HEK293 (cell line): ENCODE data around the gene DFFA.

Experiments
- BCL11A ChIP-seq: fragments of 450-650 bp; formaldehyde crosslinking; IDR thresholded peaks from 2 replicates; pipeline ENCODE4 v1.5.1; 2016; ENCODE audit warnings: low read depth, missing biosample characterization, missing genetic modification characterization
- GLIS1 ChIP-seq: fragments of 450-650 bp; formaldehyde crosslinking; IDR thresholded peaks from 2 replicates; pipeline ENCODE4 v1.5.1; 2016; ENCODE audit warnings: missing biosample characterization, missing genetic modification characterization
- GLIS2 ChIP-seq: fragments of 450-650 bp; formaldehyde crosslinking; IDR thresholded peaks from 2 replicates; pipeline ENCODE4 v1.5.1; 2016; ENCODE audit warnings: missing biosample characterization, missing genetic modification characterization
- KLF9 ChIP-seq: fragments of 450-650 bp; formaldehyde crosslinking; IDR thresholded peaks from 2 replicates; pipeline ENCODE4 v1.5.1; 2016; ENCODE audit warnings: missing biosample characterization, missing genetic modification characterization, low read depth
- MEIS1 ChIP-seq: sonication (generic); formaldehyde crosslinking; IDR thresholded peaks from 2 replicates; pipeline ENCODE4 v1.8.1; 2022; ENCODE audit warnings: missing genetic modification reagents, mild to moderate bottlenecking, borderline replicate concordance
- PATZ1 ChIP-seq: fragments of 450-650 bp; formaldehyde crosslinking; IDR thresholded peaks from 2 replicates; pipeline ENCODE4 v1.5.1; 2016; ENCODE audit warnings: missing biosample characterization, missing genetic modification characterization
- SP2 ChIP-seq: fragments of 450-650 bp; formaldehyde crosslinking; IDR thresholded peaks from 2 replicates; pipeline ENCODE4 v1.5.1; 2016; ENCODE audit warnings: missing biosample characterization, missing genetic modification characterization
- SP3 ChIP-seq: fragments of 450-650 bp; formaldehyde crosslinking; IDR thresholded peaks from 2 replicates; pipeline ENCODE4 v1.5.1; 2016; ENCODE audit warnings: missing biosample characterization, missing genetic modification characterization
- WT1 ChIP-seq: fragments of 450-650 bp; formaldehyde crosslinking; IDR thresholded peaks from 2 replicates; pipeline ENCODE4 v1.5.1; 2016; ENCODE audit warnings: missing biosample characterization, missing genetic modification characterization
- ZBTB17 ChIP-seq: fragments of 450-650 bp; formaldehyde crosslinking; IDR thresholded peaks from 2 replicates; pipeline ENCODE4 v1.5.1; 2016; ENCODE audit warnings: missing biosample characterization, missing genetic modification characterization
- ZEB2 ChIP-seq: fragments of 450-650 bp; formaldehyde crosslinking; IDR thresholded peaks from 2 replicates; pipeline ENCODE4 v1.5.1; 2016; ENCODE audit warnings: missing biosample characterization, missing genetic modification characterization
- ZFP37 ChIP-seq: fragments of 450-650 bp; formaldehyde crosslinking; IDR thresholded peaks from 2 replicates; pipeline ENCODE4 v1.5.1; 2016; ENCODE audit warnings: missing biosample characterization, missing genetic modification characterization
- ZFP69B ChIP-seq: fragments of 450-650 bp; formaldehyde crosslinking; IDR thresholded peaks from 2 replicates; pipeline ENCODE4 v1.5.1; 2016; ENCODE audit warnings: missing biosample characterization, missing genetic modification characterization
- ZNF114 ChIP-seq: fragments of 450-650 bp; formaldehyde crosslinking; IDR thresholded peaks from 2 replicates; pipeline ENCODE4 v1.5.0; 2017; ENCODE audit warnings: missing biosample characterization, missing genetic modification characterization
- ZNF157 ChIP-seq: fragments of 450-650 bp; formaldehyde crosslinking; IDR thresholded peaks from 2 replicates; pipeline ENCODE4 v1.5.1; 2016; ENCODE audit warnings: missing biosample characterization, missing genetic modification characterization
- ZNF280D ChIP-seq: fragments of 450-650 bp; formaldehyde crosslinking; IDR thresholded peaks from 2 replicates; pipeline ENCODE4 v1.5.1; 2016; ENCODE audit warnings: missing biosample characterization, missing genetic modification characterization
- ZNF292 ChIP-seq: fragments of 450-650 bp; formaldehyde crosslinking; IDR thresholded peaks from 2 replicates; pipeline ENCODE4 v1.5.1; 2016; ENCODE audit warnings: low read depth, missing biosample characterization, missing genetic modification characterization, borderline replicate concordance
- ZNF335 ChIP-seq: fragments of 450-650 bp; formaldehyde crosslinking; conservative IDR thresholded peaks from 2 replicates; pipeline ENCODE4 v1.5.1; 2016; ENCODE audit warnings: missing biosample characterization, missing genetic modification characterization
- ZNF350 ChIP-seq: fragments of 450-650 bp; formaldehyde crosslinking; IDR thresholded peaks from 2 replicates; pipeline ENCODE4 v1.5.0; 2017; ENCODE audit warnings: missing biosample characterization, mild to moderate bottlenecking, missing genetic modification characterization
- ZNF404 ChIP-seq: fragments of 450-650 bp; formaldehyde crosslinking; IDR thresholded peaks from 2 replicates; pipeline ENCODE4 v1.5.1; 2017; ENCODE audit warnings: missing biosample characterization, missing genetic modification characterization
- ZNF48 ChIP-seq: fragments of 450-650 bp; formaldehyde crosslinking; IDR thresholded peaks from 2 replicates; pipeline ENCODE4 v1.5.1; 2016; ENCODE audit warnings: missing biosample characterization, missing genetic modification characterization
- ZNF510 ChIP-seq: fragments of 450-650 bp; formaldehyde crosslinking; IDR thresholded peaks from 2 replicates; pipeline ENCODE4 v1.5.1; 2018; ENCODE audit warnings: mild to moderate bottlenecking, missing genetic modification characterization, missing biosample characterization; ENCODE audit not compliant: insufficient replicate concordance
- ZNF513 ChIP-seq: fragments of 450-650 bp; IDR thresholded peaks from 2 replicates; pipeline ENCODE4 v1.5.1; 2018; ENCODE audit warnings: missing biosample characterization, missing genetic modification characterization
- ZNF514 ChIP-seq: fragments of 450-650 bp; formaldehyde crosslinking; IDR thresholded peaks from 2 replicates; pipeline ENCODE4 v1.5.1; 2016; ENCODE audit warnings: missing biosample characterization, missing genetic modification characterization
- ZNF518A ChIP-seq: fragments of 450-650 bp; formaldehyde crosslinking; conservative IDR thresholded peaks from 2 replicates; pipeline ENCODE4 v1.5.1; 2016; ENCODE audit warnings: low read depth, missing biosample characterization, missing genetic modification characterization
- ZNF529 ChIP-seq: fragments of 450-650 bp; formaldehyde crosslinking; IDR thresholded peaks from 2 replicates; pipeline ENCODE4 v1.5.1; 2017; ENCODE audit warnings: missing genetic modification characterization, missing biosample characterization; ENCODE audit not compliant: insufficient replicate concordance
- ZNF571 ChIP-seq: fragments of 450-650 bp; formaldehyde crosslinking; IDR thresholded peaks from 2 replicates; pipeline ENCODE4 v1.5.0; 2017; ENCODE audit warnings: missing biosample characterization, missing genetic modification characterization
- ZNF664 ChIP-seq: fragments of 450-650 bp; formaldehyde crosslinking; IDR thresholded peaks from 2 replicates; pipeline ENCODE4 v1.5.1; 2016; ENCODE audit warnings: missing biosample characterization, missing genetic modification characterization
- ZNF747 ChIP-seq: fragments of 450-650 bp; formaldehyde crosslinking; IDR thresholded peaks from 2 replicates; pipeline ENCODE4 v1.5.1; 2016; ENCODE audit warnings: missing biosample characterization, missing genetic modification characterization

The DFFA gene

DNA sequence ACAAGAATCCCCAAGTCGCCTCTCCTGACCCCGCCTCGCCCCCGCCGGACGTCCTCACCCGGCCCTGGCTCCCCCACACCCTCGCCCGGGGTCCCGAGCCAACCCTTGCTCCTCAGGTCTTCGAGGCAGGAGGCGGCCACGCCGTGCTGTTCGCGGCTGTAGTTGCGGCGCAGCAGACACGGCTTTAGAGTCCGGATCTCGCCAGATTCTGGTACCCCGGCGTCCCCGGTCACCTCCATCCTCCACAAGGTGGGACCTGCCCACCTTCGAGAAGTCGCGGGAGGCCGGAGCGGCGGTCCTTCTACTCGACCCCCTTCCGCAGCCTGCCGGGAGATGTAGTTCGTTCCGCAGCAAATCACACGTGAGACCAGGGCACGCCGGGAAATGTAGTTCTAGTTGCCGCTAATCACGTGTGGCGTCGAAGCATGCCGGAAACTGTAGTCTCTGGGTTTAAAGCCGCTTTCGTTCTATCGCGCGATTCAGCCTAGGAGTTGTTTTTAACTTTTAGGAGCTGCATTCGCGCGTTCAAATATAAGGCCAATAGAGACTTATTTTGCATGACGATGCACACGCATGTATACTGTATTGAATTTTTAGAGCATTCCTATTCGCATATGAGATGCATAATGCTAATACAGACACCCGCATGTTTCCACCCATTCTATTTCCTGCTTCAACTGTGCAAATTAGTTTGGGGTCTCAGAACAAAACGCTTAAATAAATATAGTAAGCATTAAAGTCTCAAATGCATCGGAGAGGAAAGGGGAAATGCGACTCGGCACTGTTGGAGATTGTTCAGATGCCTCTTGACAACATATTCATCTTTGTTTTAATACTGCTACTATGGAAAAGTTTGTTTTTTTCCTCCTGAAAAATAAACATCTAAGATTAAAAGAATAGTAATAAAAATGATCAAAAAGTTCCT, at the start of gene DFFA (continued):
- TF ChIP-seq BCL11A (tag by site-specific recombination), result peak; percentile 58; the same call in 1 of the 2 replicates
- TF ChIP-seq ZBTB17, result peak; percentile 94
- no peak for TF ChIP-seq ZNF404 (tag by site-specific recombination)
- TF ChIP-seq ZFP37 (tag by site-specific recombination), result 0 out of 2 replicates have a peak, but pooled peaks have one; percentile 36
- TF ChIP-seq ZNF529 (tag by site-specific recombination), result no peak
- TF ChIP-seq SP2 (tag by site-specific recombination), result peak; percentile 60
- no peak for TF ChIP-seq ZNF513 (tag by site-specific recombination)
- TF ChIP-seq PATZ1 (tag by site-specific recombination), result peak; percentile 86
- peak; percentile 91 for TF ChIP-seq ZEB2 (tag by site-specific recombination)
- no peak for TF ChIP-seq ZNF280D (tag by site-specific recombination)
- TF ChIP-seq ZNF664 (tag by site-specific recombination), result no peak
- no peak for TF ChIP-seq ZNF747 (tag by site-specific recombination)
- TF ChIP-seq GLIS1 (tag by site-specific recombination), result peak; percentile 73
- no peak for TF ChIP-seq ZNF114 (tag by site-specific recombination)
- no peak for TF ChIP-seq ZNF157 (tag by site-specific recombination)
- peak; percentile 81 for TF ChIP-seq KLF9 (tag by site-specific recombination)
- no peak for TF ChIP-seq MEIS1
- TF ChIP-seq ZNF292, result no peak
- no peak for TF ChIP-seq ZNF510
- peak; percentile 66; the same call in 1 of the 2 replicates for TF ChIP-seq ZNF518A (tag by site-specific recombination)
- peak; percentile 99 for TF ChIP-seq ZNF335
- no peak for TF ChIP-seq ZNF514
- peak; percentile 96 for TF ChIP-seq SP3 (tag by site-specific recombination)
- TF ChIP-seq ZNF48 (tag by site-specific recombination), result no peak
- no peak for TF ChIP-seq ZNF350 (tag by site-specific recombination)
- no peak for TF ChIP-seq ZNF571 (tag by site-specific recombination)
- TF ChIP-seq GLIS2 (tag by site-specific recombination), result peak; percentile 95
- TF ChIP-seq ZFP69B (tag by site-specific recombination), result peak; percentile 68
- peak; percentile 11; the same call in 1 of the 2 replicates for TF ChIP-seq WT1 (tag by site-specific recombination)
